GM18907 (cell line): Measurements from ENCODE around the gene SELENOP.
"Not testable (repeated sequence)": the region's sequence is repeated elsewhere in the genome, so short reads cannot be mapped to it uniquely, and the experiment has no call there.

Experiments
- ATAC-seq: cut with Tn5 transposase; IDR thresholded peaks from one replicate; pipeline ENCODE4 v1.9.1; 2021; ENCODE audit warnings: mild to moderate bottlenecking, moderate library complexity; ENCODE audit not compliant: unreplicated experiment

Gene SELENOP

GRCh38 chr5:42828671-42829070 lies 17.0 kb upstream of the SELENOP start:
- ATAC-seq, result no peak

- no peak for ATAC-seq
These were observed 15.2 kb upstream of the SELENOP start for GRCh38 chr5:42826757-42827515.

GRCh38 chr5:42825422-42826148 lies 13.9 kb upstream of the SELENOP start:
- ATAC-seq, result no peak

GRCh38 chr5:42824347-42824976 lies 12.8 kb upstream of the SELENOP start:
- no peak for ATAC-seq

- no peak for ATAC-seq
These were observed 10.9 kb upstream of the SELENOP start for GRCh38 chr5:42822548-42822947.

- no peak for ATAC-seq
These were observed 8.1 kb upstream of the SELENOP start for GRCh38 chr5:42819745-42820144.

- not testable (repeated sequence) for ATAC-seq
These were observed 4.9 kb upstream of the SELENOP start for GRCh38 chr5:42816546-42816945.

GRCh38 chr5:42813533-42813932 lies 1.8 kb upstream of the SELENOP start:
- ATAC-seq, result no peak

GRCh38 chr5:42812620-42813019 lies 928 bp upstream of the SELENOP start:
- ATAC-seq, result no peak

GRCh38 chr5:42810834-42811590 lies 680 bp downstream of the SELENOP start:
- ATAC-seq, result no peak

- no peak for ATAC-seq
These were observed 2.6 kb downstream of the SELENOP start for GRCh38 chr5:42808888-42809611.

- ATAC-seq, result no peak
These were observed 3.8 kb downstream of the SELENOP start for GRCh38 chr5:42807722-42808447.

GRCh38 chr5:42806701-42807262 lies 4.9 kb downstream of the SELENOP start:
- no peak for ATAC-seq

GRCh38 chr5:42806004-42806700 lies 5.5 kb downstream of the SELENOP start:
- ATAC-seq, result no peak

- ATAC-seq, result no peak
These were observed 6.9 kb downstream of the SELENOP start for GRCh38 chr5:42804717-42805339.

- no peak for ATAC-seq
These were observed 10.1 kb downstream of the SELENOP start for GRCh38 chr5:42801516-42802166.

- no peak for ATAC-seq
These were observed 10.9 kb downstream of the SELENOP start for GRCh38 chr5:42800748-42801330.
